ENCODE data around the gene GRHPR.
"Not testable (repeated sequence)": the region's sequence is repeated elsewhere in the genome, so short reads cannot be mapped to it uniquely, and the experiment has no call there.

Gene GRHPR

DNA sequence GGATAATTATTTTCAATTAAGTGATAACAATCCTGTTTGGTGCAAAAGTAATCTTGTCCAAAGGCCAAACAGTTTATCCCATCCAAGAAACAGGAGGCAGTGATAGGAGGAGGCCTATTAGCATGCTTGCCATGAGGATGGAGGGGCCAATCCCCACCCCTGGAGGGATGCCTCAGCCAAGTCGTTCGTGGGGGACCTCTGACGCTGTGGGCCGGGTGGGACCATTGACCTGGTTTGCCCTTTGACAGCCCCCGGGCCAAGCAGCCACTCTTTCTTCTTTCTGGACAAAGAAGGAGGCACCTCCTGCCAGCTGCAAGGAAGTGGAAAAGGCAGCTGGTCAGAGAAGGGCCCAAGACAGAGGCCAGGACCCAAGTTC is 39.5 kb upstream of the GRHPR start:
- no peaks in the 10 kb centered on the region for H3K36me3 ChIP-seq (ENCODE audit: control insufficient read depth in 1 of 2, insufficient read depth in 2 of 2, low read length in 2 of 2)
- H3K27ac ChIP-seq (ENCODE audit: low read length), result no peak overlapping the region
- no peaks in the 10 kb centered on the region for H3K27me3 ChIP-seq (ENCODE audit: low read depth, low read length)
- H3K9me3 ChIP-seq (ENCODE audit: control insufficient read depth in 1 of 2, low read length in 2 of 2), result no peaks in the 10 kb centered on the region
- no peaks in the 10 kb centered on the region for H3K4me1 ChIP-seq (ENCODE audit: control insufficient read depth in 1 of 2, insufficient read depth in 2 of 2, low read length in 2 of 2)
- H3K4me3 ChIP-seq (ENCODE audit: low read depth in 1 of 2, low read length in 2 of 2), result no peak overlapping the region

DNA sequence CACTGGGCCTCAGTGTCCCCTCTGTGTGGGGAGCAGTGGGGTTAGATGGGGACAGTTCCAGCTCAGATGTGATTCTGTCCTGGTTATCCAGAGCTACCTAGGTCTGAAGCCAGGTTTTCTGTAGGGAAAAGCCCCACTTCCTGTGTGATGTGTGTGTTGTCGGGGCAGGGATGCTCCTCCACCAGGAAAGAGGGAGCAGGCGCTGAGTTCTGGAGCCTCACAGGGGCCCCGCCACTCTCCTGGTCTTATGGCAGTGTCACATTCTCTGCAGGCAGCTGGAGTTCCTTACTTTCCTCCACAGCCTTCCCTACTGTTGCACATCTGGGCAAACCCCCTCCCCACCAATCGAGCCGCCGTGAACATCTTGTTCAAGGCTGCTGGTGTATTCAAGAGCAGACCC is 39.1 kb upstream of the GRHPR start:
- Histone ChIP-seq H3K4me1 (ENCODE audit: control insufficient read depth in 1 of 2, insufficient read depth in 2 of 2, low read length in 2 of 2) (no peaks in the 10 kb centered on the region), H3K27me3 (ENCODE audit: low read depth, low read length) (no peaks in the 10 kb centered on the region), H3K27ac (ENCODE audit: low read length) (no peak overlapping the region), H3K36me3 (ENCODE audit: control insufficient read depth in 1 of 2, insufficient read depth in 2 of 2, low read length in 2 of 2) (no peaks in the 10 kb centered on the region), H3K4me3 (ENCODE audit: low read depth in 1 of 2, low read length in 2 of 2) (no peak overlapping the region), H3K9me3 (ENCODE audit: control insufficient read depth in 1 of 2, low read length in 2 of 2) (no peaks in the 10 kb centered on the region)

DNA sequence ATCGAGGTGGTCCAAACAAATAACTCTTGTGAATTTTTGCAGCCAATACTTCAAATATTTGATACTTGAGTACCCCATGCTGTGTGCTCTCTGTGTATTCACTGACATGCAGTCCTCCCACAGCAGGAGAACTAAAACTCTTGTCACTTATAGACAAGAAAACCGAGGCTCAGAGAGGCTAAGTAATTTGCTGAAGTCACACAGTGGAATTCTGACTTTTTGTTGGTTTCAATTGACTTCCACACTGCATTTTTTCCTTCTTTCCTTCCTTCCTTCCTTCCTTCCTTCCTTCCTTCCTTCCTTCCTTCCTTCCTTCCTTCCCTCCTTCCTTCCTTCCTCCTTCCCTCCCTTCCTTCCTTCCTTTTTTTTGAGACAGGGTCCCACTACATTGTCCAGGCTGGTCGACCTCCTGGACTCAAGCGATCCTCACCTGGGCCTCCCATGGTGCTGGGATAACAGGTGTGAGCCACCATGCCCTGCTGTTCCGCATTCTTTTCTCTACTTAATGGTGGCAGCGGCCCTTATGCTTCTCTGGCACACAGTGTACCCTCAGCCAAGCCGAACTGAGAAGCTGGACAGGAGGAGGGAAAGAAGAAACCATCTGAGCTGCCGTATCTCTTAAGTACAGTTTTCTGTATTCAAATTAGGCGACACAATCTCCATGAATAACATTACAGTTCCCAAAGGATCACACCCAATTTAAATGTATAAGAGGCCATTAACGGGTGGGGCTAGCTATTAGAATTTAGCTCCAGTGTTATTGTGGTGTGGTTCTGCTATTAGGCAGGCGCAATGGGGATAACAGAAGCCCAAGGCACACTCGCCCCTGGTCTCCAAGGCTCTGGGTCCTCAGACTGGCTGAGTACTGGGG is 38.4 kb upstream of the GRHPR start:
- Histone ChIP-seq H3K4me1 (ENCODE audit: control insufficient read depth in 1 of 2, insufficient read depth in 2 of 2, low read length in 2 of 2) (no peaks in the 10 kb centered on the region), H3K36me3 (ENCODE audit: control insufficient read depth in 1 of 2, insufficient read depth in 2 of 2, low read length in 2 of 2) (no peaks in the 10 kb centered on the region), H3K4me3 (ENCODE audit: low read depth in 1 of 2, low read length in 2 of 2) (no peak overlapping the region), H3K27ac (ENCODE audit: low read length) (no peak overlapping the region), H3K27me3 (ENCODE audit: low read depth, low read length) (no peaks in the 10 kb centered on the region), H3K9me3 (ENCODE audit: control insufficient read depth in 1 of 2, low read length in 2 of 2) (no peaks in the 10 kb centered on the region)

DNA sequence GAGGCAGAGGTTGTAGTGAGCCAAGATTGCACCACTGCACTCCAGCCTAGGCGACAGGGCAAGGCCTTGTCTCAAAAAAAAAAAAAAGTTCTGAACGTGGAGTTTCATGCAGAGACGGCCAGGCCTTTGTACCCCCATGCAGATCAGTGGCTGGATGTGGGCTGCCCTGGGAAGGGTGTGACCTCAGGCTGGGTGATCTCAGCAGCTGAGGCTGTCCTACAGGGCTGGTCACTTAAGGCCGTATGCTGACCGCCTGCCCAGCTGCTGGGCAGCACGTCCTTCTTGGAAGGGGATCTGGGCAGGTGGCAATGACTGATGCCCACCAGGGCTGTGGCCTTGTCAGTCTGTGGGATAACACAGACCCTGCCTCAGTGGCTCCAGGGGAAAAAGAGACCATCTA is 37.2 kb upstream of the GRHPR start:
- Histone ChIP-seq H3K4me1 (ENCODE audit: control insufficient read depth in 1 of 2, insufficient read depth in 2 of 2, low read length in 2 of 2) (no peaks in the 10 kb centered on the region), H3K27ac (ENCODE audit: low read length) (no peak overlapping the region), H3K27me3 (ENCODE audit: low read depth, low read length) (no peaks in the 10 kb centered on the region), H3K9me3 (ENCODE audit: control insufficient read depth in 1 of 2, low read length in 2 of 2) (no peaks in the 10 kb centered on the region), H3K36me3 (ENCODE audit: control insufficient read depth in 1 of 2, insufficient read depth in 2 of 2, low read length in 2 of 2) (no peaks in the 10 kb centered on the region), H3K4me3 (ENCODE audit: low read depth in 1 of 2, low read length in 2 of 2) (no peak overlapping the region)

DNA sequence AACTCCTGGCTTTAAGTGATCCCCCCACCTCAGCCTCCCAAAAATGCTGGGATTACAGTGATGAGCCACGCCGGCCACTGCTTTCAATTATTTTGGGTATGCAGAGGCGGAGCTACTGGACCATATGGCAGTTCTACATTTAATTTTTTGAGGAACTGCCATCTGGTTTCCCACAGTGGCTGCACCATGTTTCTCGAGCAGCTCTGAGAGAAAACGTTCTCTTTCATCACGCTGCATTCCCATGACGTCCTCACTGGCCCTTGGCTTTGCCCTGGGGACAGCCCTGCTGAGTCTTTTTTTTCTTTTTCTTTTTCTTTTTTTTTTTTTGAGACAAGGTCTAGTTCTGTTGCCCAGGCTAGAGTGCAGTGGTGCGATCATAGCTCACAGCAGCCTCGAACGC is 35.5 kb upstream of the GRHPR start:
- no peak overlapping the region for H3K27ac ChIP-seq (ENCODE audit: low read length)
- H3K36me3 ChIP-seq (ENCODE audit: control insufficient read depth in 1 of 2, insufficient read depth in 2 of 2, low read length in 2 of 2), result no peaks in the 10 kb centered on the region
- no peaks in the 10 kb centered on the region for H3K4me1 ChIP-seq (ENCODE audit: control insufficient read depth in 1 of 2, insufficient read depth in 2 of 2, low read length in 2 of 2)
- no peak overlapping the region for H3K4me3 ChIP-seq (ENCODE audit: low read depth in 1 of 2, low read length in 2 of 2)
- H3K27me3 ChIP-seq (ENCODE audit: low read depth, low read length), result no peaks in the 10 kb centered on the region
- H3K9me3 ChIP-seq (ENCODE audit: control insufficient read depth in 1 of 2, low read length in 2 of 2), result no peaks in the 10 kb centered on the region

DNA sequence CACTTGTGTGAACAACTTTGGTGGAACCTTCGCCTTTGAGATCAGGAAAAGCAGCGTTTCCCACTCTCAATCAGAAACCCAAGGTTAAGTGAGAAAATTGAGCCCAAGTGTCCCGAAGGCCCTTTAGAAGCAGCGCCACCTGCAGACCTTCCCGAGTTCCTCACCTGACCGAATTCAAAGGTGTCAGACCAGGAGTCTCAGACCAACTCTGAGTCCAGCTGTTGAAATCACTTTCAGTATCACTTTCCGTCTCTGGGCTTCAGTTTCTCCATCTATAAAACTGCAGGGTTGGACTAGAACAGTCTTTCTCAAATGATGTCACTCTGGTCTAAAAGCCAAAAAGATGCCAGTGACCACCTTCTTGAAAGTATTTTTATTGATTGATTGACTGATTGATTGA is 31.7 kb upstream of the GRHPR start:
- H3K4me1 ChIP-seq (ENCODE audit: control insufficient read depth in 1 of 2, insufficient read depth in 2 of 2, low read length in 2 of 2), result no peaks in the 10 kb centered on the region

DNA sequence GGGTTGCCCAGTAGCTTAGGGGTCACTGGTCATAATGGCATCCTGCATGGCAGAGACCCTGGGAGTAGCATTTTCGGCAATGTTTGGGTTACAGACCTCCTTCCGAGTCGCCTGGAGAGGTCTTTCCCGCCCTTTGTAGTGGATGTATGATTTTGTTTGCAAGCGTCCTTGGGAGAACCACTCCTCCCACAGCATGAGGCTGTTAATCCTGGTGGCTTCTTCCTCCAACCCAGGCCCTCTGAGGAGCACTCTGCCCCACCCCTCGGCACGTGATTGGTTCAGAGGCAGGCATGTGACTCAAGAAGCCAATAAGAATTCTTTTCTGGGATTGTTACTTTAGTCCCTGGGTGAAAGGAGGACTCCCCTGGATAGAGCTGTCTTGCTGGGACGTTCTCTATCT is 30.2 kb upstream of the GRHPR start:
- Histone ChIP-seq H3K4me3 (ENCODE audit: low read depth in 1 of 2, low read length in 2 of 2) (no peak overlapping the region), H3K27me3 (ENCODE audit: low read depth, low read length) (no peaks in the 10 kb centered on the region), H3K36me3 (ENCODE audit: control insufficient read depth in 1 of 2, insufficient read depth in 2 of 2, low read length in 2 of 2) (no peaks in the 10 kb centered on the region), H3K4me1 (ENCODE audit: control insufficient read depth in 1 of 2, insufficient read depth in 2 of 2, low read length in 2 of 2) (no peaks in the 10 kb centered on the region), H3K9me3 (ENCODE audit: control insufficient read depth in 1 of 2, low read length in 2 of 2) (no peaks in the 10 kb centered on the region), H3K27ac (ENCODE audit: low read length) (no peak overlapping the region)

More for the DNA sequence above, 31.7 kb upstream of the GRHPR start:
- Histone ChIP-seq H3K27ac (ENCODE audit: low read length) (no peak overlapping the region), H3K36me3 (ENCODE audit: control insufficient read depth in 1 of 2, insufficient read depth in 2 of 2, low read length in 2 of 2) (no peaks in the 10 kb centered on the region), H3K9me3 (ENCODE audit: control insufficient read depth in 1 of 2, low read length in 2 of 2) (no peaks in the 10 kb centered on the region), H3K27me3 (ENCODE audit: low read depth, low read length) (no peaks in the 10 kb centered on the region), H3K4me3 (ENCODE audit: low read depth in 1 of 2, low read length in 2 of 2) (no peak overlapping the region)

DNA sequence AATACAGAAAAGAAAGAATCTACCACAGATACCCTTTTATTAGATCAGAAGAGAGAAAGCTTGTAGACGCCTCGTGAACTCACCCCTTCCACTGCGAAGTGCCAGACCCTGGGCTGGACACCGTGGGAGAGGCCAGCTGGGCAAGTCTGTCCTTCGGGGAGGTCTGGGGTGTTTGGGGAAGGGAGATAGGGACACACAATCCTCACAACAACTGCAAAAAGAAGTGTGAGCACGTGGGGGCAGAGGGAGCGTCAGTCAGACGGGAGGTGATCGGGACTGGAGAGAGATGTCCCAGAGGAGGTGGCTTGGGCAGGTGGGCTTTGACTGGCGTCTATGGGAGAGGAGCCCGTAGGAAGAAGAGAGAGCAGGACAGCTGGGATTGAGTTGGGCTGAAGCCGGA is 27.3 kb upstream of the GRHPR start:
- no peaks in the 10 kb centered on the region for H3K9me3 ChIP-seq (ENCODE audit: control insufficient read depth in 1 of 2, low read length in 2 of 2)
- no peaks in the 10 kb centered on the region for H3K27me3 ChIP-seq (ENCODE audit: low read depth, low read length)
- H3K4me1 ChIP-seq (ENCODE audit: control insufficient read depth in 1 of 2, insufficient read depth in 2 of 2, low read length in 2 of 2), result no peaks in the 10 kb centered on the region
- H3K4me3 ChIP-seq (ENCODE audit: low read depth in 1 of 2, low read length in 2 of 2), result no peak overlapping the region
- no peaks in the 10 kb centered on the region for H3K36me3 ChIP-seq (ENCODE audit: control insufficient read depth in 1 of 2, insufficient read depth in 2 of 2, low read length in 2 of 2)
- H3K27ac ChIP-seq (ENCODE audit: low read length), result no peak overlapping the region

DNA sequence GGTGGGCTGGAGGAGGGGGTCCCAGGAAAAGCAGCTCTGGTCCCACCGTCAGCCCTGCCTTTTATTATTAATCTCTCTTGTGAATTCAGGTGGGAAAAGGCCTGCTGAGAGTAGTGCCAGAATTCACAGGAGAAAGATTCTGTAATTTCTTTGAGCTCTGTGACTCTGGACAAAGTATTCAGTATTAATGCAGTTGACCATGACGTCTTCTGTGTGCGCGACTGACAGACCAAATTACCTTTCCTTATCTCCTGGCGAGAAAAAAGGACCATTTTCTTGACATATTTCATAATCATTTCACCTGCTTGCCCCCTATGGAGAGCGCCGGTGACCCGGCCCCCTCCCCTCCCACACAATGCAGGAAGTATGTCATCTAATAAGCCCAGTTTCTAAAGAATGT is 26.8 kb upstream of the GRHPR start:
- Histone ChIP-seq H3K4me3 (ENCODE audit: low read depth in 1 of 2, low read length in 2 of 2) (no peak overlapping the region), H3K27ac (ENCODE audit: low read length) (no peak overlapping the region), H3K27me3 (ENCODE audit: low read depth, low read length) (no peaks in the 10 kb centered on the region), H3K4me1 (ENCODE audit: control insufficient read depth in 1 of 2, insufficient read depth in 2 of 2, low read length in 2 of 2) (no peaks in the 10 kb centered on the region), H3K36me3 (ENCODE audit: control insufficient read depth in 1 of 2, insufficient read depth in 2 of 2, low read length in 2 of 2) (no peaks in the 10 kb centered on the region), H3K9me3 (ENCODE audit: control insufficient read depth in 1 of 2, low read length in 2 of 2) (no peaks in the 10 kb centered on the region)

DNA sequence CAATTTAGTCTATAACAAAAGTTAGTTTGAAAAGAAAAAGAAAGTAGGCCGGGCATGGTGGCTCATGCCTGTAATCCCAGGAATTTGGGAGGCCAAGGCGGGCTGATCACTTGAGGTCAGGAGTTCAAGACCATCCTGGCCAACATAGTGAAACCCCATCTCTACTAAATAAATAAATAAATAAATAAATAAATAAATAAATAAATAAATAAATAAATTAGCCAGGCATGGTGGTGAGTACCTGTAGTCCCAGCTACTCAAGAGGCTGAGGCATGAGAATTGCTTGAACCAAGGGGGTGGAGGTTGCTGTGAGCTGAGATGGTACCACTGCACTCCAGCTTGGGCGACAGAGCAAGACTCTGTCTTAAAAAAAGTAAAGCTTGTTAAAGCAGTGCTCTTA is 24.5 kb upstream of the GRHPR start:
- not testable (repeated sequence) for H3K27ac ChIP-seq (ENCODE audit: low read length); H3K9me3 ChIP-seq (ENCODE audit: control insufficient read depth in 1 of 2, low read length in 2 of 2); H3K4me3 ChIP-seq (ENCODE audit: low read depth in 1 of 2, low read length in 2 of 2); H3K4me1 ChIP-seq (ENCODE audit: control insufficient read depth in 1 of 2, insufficient read depth in 2 of 2, low read length in 2 of 2); H3K36me3 ChIP-seq (ENCODE audit: control insufficient read depth in 1 of 2, insufficient read depth in 2 of 2, low read length in 2 of 2); H3K27me3 ChIP-seq (ENCODE audit: low read depth, low read length)

DNA sequence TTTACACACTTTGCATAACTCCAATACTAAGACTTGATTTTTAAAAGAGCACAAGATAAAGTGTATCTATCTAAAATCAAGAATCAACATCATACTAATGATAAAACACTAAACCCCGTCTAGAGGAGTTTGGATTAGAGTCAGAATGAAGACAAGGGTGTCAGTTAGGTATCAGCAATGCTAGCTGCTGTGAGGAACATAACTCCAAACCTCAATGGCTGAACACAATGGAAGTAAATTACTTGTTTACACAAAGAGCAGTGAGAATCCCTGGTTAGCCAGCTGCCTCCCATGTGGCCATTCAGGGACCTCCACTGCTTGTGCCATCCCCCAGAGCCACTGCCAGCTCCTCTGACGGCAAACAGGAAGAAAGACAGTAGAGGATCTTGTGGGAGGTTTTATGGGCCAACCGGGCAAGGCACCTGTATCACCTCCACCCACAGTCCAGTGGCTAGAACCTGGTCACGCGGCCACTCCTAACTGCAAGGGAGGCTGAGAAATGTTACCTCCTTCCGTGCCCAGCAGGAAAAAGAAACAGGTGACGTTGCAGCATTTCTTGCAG is 24.0 kb upstream of the GRHPR start:
- Histone ChIP-seq H3K27me3 (ENCODE audit: low read depth, low read length) (no peaks in the 10 kb centered on the region), H3K36me3 (ENCODE audit: control insufficient read depth in 1 of 2, insufficient read depth in 2 of 2, low read length in 2 of 2) (no peaks in the 10 kb centered on the region), H3K4me3 (ENCODE audit: low read depth in 1 of 2, low read length in 2 of 2) (no peak overlapping the region), H3K9me3 (ENCODE audit: control insufficient read depth in 1 of 2, low read length in 2 of 2) (no peaks in the 10 kb centered on the region), H3K4me1 (ENCODE audit: control insufficient read depth in 1 of 2, insufficient read depth in 2 of 2, low read length in 2 of 2) (no peaks in the 10 kb centered on the region), H3K27ac (ENCODE audit: low read length) (no peak overlapping the region)

DNA sequence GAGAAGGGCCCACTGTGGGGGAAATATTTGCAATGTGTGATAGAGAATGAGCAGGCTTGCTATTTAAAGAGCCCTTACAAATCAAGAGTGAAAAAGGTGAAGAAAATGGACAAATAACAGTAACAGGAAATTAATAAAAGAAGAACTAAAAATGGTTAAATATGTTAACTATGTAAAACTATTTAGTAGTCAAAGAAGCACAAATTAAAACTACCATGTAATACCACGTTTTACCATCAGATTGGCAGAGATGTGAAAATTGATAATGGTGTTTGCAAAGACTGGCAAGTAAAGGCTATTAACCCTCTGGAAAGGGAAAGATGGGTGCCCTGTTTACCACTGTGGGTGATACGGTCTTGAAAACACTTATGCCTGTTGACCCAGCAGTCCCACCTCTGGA is 23.2 kb upstream of the GRHPR start:
- H3K36me3 ChIP-seq (ENCODE audit: control insufficient read depth in 1 of 2, insufficient read depth in 2 of 2, low read length in 2 of 2), result no peaks in the 10 kb centered on the region
- no peak overlapping the region for H3K27ac ChIP-seq (ENCODE audit: low read length)
- H3K27me3 ChIP-seq (ENCODE audit: low read depth, low read length), result no peaks in the 10 kb centered on the region
- no peaks in the 10 kb centered on the region for H3K9me3 ChIP-seq (ENCODE audit: control insufficient read depth in 1 of 2, low read length in 2 of 2)
- H3K4me3 ChIP-seq (ENCODE audit: low read depth in 1 of 2, low read length in 2 of 2), result no peak overlapping the region
- no peaks in the 10 kb centered on the region for H3K4me1 ChIP-seq (ENCODE audit: control insufficient read depth in 1 of 2, insufficient read depth in 2 of 2, low read length in 2 of 2)
